GM19035 (cell line): ENCODE results near the gene BRSK2.
"Not testable (repeated sequence)": the region's sequence is repeated elsewhere in the genome, so short reads cannot be mapped to it uniquely, and the experiment has no call there.

Source experiments
- ATAC-seq: cut with Tn5 transposase; IDR thresholded peaks from one replicate; pipeline ENCODE4 v1.9.1; 2021; ENCODE audit not compliant: unreplicated experiment

BRSK2 gene

DNA sequence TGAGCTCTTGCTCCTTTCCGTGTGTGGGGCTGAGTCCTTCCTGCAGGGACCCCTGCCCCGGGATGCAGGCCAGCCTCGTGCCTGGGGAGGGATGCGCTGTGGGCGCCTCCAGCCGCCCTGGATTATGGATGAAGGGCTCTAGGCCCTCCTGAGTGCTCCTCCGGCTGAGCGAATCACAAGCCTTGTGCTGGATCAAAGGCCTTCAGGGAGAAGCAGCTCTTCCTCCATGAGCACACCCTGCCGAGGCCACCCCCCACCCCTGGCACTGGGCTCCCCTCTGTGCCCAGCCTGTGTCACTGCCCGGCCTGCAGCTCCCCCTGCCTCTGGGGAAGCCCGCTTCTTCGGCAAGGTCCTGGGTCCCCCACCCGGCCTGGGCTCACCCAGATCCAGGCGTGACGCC, 43.8 kb downstream of the BRSK2 start:
- ATAC-seq: no peak

DNA sequence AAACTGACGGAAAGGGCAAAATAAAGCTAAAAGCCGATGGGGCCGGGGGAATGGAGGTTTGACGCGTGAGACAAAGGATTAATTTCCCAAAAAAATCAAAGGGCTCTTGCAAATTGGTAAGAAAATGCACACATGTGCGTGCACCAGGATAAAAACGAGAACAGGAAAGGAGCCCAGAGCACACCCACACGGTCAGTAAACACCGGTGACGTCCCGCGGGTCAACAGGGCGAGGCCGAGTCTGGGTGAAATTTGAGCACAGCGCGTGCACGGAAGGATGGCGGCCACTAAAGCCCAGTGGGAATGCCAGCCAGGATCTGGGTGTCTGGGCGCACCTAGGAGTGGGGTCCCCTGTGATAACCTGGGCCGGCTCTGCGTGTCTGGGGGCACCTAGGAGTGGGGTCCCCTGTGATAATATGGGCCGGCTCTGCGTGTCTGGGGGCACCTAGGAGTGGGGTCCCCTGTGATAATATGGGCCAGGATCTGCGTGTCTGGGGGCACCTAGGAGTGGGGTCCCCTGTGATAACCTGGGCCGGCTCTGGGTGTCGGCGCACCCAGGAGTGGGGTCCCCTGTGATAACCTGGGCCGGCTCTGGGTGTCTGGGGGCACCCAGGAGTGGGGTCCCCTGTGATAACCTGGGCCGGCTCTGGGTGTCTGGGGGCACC, 44.4 kb downstream of the BRSK2 start:
- ATAC-seq: no peak

- ATAC-seq: not testable (repeated sequence)
Measured at GRCh38 chr11:1435479-1435819, 45.7 kb downstream of the BRSK2 start.

GRCh38 chr11:1435820-1436467, 46.2 kb downstream of the BRSK2 start:
- no peak for ATAC-seq

DNA sequence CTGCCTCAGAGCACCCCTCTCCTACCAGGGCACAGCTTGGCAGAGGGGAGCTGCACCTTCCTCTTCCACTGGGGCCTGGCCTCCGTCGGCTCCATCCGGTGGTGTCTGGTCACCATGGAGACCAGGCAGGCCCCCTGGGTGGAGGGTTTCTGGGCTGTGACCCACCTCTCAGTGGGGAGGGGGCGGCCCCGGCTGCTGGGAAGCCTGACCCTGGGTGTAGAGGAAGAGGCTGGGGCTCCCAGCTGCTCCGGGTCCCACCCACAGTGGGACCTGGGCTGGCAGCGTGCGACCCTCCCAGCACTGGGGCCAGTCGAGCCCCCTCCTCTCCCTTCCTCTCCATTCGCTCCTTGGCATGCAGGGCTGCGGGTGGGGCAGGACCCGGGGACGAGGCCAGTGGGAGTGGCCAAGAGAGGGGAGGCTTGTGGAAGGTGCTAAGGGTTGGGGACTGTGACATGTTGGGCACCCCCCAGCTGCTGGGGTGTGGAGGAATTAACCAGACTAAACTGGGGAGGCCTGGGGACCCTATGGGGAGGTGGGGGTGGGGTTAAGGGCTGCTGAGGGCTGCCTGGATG, 46.8 kb downstream of the BRSK2 start:
- ATAC-seq: no peak

DNA sequence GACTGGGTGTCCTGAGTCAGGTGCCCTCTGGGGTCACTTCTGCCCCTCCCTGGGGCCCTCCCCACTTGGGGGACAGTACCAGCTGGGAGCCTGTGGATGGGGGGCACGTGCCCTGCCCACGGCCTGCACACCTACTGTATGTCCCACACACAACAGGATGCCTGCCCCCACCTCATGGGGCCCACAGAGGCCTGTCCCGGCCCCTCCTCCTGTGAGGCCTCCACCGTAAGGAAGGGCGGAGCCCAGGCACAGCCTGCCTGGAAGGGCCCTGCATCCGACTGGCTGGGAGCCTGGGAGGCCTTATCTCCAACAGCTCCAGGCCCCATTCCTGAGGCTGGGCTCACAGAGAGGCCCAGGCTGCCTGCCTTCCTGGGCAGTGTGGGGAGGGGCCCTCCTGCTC, 47.8 kb downstream of the BRSK2 start:
- no peak for ATAC-seq

DNA sequence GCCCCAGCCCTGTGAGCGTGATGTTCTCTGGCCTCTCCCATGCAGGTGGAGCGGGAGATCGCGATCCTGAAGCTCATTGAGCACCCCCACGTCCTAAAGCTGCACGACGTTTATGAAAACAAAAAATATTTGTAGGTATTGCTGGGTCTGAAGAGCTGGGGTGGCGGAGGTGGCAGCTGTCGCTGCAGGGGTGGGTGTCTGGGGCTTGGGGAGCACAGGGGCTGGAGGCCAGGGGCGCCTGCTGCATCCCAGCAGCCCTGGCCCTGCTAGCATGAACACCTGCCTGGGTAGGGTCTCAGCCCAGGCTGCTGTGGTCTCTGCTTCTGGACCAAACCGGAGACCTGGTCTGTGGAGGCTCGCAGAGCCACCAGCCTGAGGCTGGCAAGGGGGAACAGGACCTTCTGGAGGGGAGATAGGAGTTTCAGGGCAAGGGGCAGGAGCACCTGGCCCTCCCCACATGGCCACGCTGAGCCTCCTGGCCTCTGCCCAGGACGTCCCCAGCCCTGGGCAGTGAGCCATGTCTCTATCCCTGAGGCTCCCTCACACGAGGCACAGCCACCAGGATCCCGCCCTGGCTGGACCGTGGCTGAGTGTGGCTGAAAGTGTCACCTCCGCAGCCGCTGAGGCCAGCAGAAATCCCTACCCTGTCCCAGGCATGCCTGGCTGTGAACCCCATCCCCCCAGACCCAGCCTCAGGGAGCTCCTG, 48.7 kb downstream of the BRSK2 start:
- ATAC-seq: no peak

DNA sequence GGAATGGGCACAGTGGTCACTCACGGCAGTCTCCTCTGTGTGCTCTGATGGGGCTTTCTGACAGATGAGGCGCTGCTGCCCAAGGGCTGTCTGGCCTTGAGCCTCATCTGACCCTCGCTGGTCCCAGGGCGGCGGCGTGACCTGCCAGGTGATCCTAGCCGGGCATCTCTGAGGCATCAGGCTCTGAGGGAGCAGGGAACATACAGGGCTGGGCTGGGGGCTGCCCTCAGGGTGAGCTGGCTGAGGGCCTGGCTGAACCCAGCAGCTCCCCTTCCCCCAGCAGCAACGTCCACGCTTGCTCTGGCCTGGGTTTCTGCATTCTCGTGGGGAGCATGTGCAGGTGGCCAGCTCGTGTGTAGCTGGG, 49.2 kb downstream of the BRSK2 start:
- no peak for ATAC-seq

- ATAC-seq: no peak
Measured at GRCh38 chr11:1439341-1439740, 49.6 kb downstream of the BRSK2 start.

DNA sequence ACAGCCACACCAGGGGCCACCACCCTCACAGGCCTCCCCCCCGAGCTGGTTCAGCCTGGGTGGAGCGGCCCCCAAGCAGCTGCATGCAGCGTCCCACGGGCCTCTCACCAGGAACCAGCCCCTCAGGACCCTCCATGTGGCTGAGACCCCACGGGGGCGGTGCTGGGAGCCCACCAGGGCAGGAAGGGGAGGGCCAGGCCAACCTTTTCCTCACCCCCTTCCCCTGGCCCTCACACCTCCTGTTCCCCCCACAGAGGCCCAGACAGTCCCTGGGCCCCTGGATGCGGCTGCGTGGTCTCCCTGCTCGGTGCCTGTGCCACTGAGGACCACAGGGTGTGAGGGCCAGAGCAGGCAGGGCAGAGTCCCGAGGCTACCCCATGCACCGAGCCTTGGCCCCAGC, 50.3 kb downstream of the BRSK2 start:
- no peak for ATAC-seq

DNA sequence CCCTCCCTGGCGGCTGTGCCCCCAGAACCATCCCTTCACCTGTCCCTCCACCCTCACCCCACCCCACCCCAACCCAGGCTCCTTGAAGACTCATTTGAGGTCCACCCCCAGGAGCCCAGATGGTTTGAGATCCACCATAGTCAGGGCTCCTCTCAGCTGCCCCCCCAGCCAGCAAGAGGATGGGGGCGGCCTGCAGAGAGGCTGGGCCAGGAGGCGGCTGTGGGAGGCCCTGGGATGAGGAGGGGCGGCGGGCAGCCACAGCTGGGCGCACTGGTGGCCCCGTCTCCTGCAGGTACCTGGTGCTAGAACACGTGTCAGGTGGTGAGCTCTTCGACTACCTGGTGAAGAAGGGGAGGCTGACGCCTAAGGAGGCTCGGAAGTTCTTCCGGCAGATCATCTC, 50.8 kb downstream of the BRSK2 start:
- no peak for ATAC-seq

DNA sequence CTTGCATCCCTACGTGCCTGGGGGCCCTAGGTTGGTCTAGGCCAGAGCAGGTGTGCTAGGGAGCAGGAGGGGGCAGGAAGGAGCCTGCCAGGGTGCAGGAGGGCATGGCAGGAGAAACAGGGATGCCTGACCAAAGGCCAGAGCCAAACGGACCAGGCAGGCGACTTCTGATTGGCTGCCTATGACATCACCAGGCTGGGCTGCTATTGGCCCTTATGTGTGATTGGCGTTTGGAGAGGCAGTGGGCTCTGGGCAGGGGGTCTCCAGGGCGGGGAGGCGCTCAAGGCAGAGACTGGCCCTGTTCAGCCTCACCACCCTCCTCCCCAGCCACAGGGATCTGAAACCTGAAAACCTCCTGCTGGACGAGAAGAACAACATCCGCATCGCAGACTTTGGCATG, 52.4 kb downstream of the BRSK2 start:
- no peak for ATAC-seq

- no peak for ATAC-seq
Measured at GRCh38 chr11:1442807-1443366, 53.2 kb downstream of the BRSK2 start.

GRCh38 chr11:1443737-1444136, 54.0 kb downstream of the BRSK2 start:
- ATAC-seq: no peak

GRCh38 chr11:1444321-1444720, 54.6 kb downstream of the BRSK2 start:
- ATAC-seq: no peak

DNA sequence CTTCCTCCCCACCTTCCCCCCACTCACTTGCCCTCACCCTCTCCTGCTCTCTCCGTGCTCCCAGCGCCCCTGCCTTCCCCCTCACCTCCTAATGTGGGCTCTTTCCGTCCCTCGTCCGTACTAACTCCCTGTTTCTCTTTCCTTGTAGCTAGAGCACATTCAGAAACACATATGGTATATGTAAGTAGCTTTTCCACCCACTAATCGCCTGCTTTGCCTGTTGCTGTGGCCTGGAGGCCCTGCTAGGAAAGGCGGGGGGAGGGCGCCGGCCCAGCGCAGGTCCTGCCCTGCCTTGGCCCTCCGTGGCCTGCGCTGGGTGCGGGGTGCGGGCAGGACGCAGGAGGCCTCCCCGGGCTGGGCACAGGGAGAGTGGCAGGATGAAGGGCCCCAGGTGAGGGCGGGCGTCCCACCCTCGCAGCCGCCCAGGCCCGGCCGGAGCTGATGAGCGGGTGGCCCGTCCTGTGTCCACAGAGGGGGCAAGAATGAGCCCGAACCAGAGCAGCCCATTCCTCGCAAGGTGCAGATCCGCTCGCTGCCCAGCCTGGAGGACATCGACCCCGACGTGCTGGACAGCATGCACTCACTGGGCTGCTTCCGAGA, 55.2 kb downstream of the BRSK2 start:
- no peak for ATAC-seq

DNA sequence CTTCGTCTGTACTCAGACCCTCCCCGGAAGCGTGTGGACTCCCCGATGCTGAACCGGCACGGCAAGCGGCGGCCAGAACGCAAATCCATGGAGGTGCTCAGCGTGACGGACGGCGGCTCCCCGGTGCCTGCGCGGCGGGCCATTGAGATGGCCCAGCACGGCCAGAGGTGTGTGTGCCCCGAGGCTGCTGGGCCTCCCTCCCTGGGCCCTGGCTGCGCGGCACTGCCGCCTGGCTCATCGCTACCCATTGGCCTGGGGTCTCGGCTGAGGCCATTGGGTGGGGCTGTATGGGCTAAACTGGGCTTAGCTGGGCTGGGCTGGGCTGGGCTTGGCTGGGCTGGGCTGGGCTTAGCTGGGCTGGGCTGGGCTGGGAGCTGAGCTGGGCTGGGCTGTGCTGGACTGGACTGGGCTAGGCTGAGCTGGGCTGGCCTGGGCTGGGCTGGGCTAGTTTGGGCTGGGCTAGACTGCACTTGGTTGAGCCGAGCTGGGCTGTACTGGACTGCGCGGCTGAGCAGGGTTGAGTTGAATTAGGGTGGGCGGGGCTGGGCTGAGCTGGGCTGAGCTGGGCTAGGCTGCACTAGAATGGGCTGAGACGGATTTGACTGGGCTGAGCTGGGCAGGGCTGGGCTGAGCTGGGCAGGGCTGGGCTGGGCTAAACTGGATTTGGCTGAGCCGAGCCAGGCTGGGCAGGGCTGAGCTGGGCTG, 56.2 kb downstream of the BRSK2 start:
- no peak for ATAC-seq

DNA sequence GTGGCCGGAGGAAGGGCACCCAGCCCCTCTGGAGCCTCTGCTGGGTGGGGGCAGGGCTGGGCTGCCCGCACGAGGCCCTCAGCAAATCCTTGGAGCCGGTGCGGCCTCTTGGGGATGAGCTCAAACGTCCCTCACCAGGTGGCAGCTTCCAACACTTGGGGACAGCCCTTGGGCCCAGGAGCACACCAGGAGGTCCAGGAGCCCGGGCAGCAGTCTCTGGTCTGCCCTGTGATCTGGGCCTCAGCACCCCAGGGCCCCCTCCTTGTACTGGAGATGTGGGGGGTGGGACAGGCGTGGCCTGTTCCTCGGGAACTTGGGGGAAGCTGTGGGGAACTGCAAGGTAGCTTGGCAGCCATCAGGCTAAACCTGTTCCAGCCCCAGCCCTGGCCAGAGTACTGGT, 56.9 kb downstream of the BRSK2 start:
- ATAC-seq: no peak

DNA sequence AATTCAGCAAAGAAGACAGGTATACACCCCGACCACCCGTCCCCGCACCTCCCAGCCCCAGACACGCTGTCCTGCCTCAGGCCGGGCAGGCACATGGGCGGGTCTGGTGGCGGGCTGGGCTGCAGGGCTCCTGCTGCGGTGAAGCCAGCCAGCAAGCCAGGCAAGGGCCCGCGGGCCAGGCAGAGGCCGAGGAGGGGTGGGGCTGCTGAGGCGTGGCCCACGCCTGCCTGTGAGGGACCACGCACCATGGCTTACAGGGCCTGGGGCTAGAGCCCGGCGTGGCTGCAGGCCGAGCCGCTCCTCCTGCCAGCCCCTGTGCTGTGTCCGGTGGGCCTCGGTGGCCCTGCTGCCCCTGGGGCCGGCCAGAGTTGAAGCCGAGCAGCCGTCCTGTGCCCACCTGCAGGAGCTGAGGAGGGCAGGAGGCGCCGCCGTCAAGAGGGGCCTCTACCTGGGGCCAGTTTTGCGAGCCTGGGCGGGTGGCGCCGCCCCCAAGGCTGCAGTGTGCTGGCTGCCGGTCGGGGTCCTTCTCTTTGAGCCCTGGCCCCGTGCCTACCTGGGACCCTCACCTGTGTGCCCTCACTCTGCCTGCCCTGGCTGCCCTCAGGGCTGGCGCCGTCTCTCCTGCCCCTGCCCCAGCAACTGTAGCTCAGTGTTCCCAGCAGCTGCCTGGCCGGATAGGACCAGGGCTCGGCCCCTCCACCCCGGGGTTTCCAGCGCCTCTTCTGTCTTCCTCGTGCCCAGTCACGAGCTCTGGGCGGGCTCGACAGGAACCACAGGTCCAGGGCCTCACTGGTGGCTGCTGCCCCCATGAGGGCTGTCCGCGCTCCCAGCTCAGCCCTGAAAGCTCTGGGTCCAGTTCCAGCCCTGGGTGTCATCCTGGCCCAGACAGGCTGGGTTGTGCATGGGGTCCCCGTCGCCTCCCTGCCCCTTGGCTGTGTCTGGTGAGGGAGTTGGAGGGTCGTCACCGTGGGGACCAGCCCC, 58.4 kb downstream of the BRSK2 start:
- ATAC-seq: no peak

- no peak for ATAC-seq
Measured at GRCh38 chr11:1448882-1449281, 59.1 kb downstream of the BRSK2 start.
